Measurements from ENCODE around the gene RPTOR. TPM values are rescaled to one million over a fixed set of nuclear protein-coding genes. Genes with fewer than 3 reads are reported as not detected.
"Not testable (repeated sequence)": the region's sequence is repeated elsewhere in the genome, so short reads cannot be mapped to it uniquely, and the experiment has no call there.

Gene RPTOR
- total and polyA plus RNA-seq, 4 experiments from 2014 or later, result 2.4 to 51.8 (median 29.6) TPM

DNA sequence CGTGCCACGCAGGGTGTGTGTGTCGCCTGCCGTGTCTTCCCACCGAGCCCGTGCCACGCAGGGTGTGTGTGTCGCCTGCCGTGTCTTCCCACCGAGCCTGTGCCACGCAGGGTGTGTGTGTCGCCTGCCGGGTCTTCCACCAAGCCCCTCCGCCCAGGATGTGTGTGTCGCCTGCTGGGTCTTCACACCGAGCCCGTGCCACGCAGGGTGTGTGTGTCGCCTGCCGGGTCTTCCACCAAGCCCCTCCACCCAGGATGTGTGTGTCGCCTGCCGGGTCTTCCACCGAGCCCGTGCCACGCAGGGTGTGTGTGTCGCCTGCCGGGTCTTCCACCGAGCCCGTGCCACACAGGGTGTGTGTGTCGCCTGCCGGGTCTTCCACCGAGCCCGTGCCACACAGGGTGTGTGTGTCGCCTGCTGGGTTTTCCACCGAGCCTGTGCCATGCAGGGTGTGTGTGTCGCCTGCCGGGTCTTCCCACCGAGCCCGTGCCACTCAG lies 331.9 kb downstream of the RPTOR start:
- H3K27me3 Mint-ChIP-seq; H3K36me3 ChIP-seq (ENCODE audit: insufficient read depth, low read length); intact Hi-C loops (cut with micrococcal nuclease); DNase-seq; H3K9me3 Mint-ChIP-seq; H3K27me3 ChIP-seq (ENCODE audit: insufficient read depth, low read length); H3K27ac ChIP-seq (ENCODE audit: low read depth, low read length); H3K9me3 ChIP-seq (ENCODE audit: control insufficient read depth in 1 of 2, low read length in 2 of 2): not testable (repeated sequence)
- Histone ChIP-seq H3K4me3 (ENCODE audit: low read length in 2 of 2) (peak overlapping the region in 1 of 2 donors; percentile 51), H3K4me1 (ENCODE audit: insufficient read depth, low read length) (peaks cover 40% of the 10 kb centered on the region)
- ChIA-PET POLR2A (ENCODE audit: partially characterized antibody) (interaction anchor here (1.2 to 1.8 kb wide), 3 partner anchors 16 to 422 kb away, joined by 3 to 16 read pairs (median 3); no protein-coding TSS in a partner anchor), CTCF (ENCODE audit: partially characterized antibody) (interaction anchor here (1.2 to 1.5 kb wide), 2 partner anchors 10 to 23 kb away, joined by 3 to 4 read pairs; no protein-coding TSS in a partner anchor)
- Mint-ChIP-seq H3K4me3 (peak overlapping the region in 7 of 8 donors; percentile 79 to 91 (median 87)), H3K4me1 (peaks cover 23 to 57% (median 39%) of the 10 kb centered on the region in 4 donors), H3K27ac (peak overlapping the region; percentile 60 to 95 (median 91)), H3K36me3 (peaks cover 15 to 17% of the 10 kb centered on the region in 2 donors)

- Histone ChIP-seq H3K9me3 (ENCODE audit: control insufficient read depth in 1 of 2, low read length in 2 of 2) (no peaks in the 10 kb centered on the region), H3K36me3 (ENCODE audit: insufficient read depth, low read length) (peaks cover 6% of the 10 kb centered on the region), H3K4me1 (ENCODE audit: insufficient read depth, low read length) (peaks cover 33% of the 10 kb centered on the region), H3K27me3 (ENCODE audit: insufficient read depth, low read length) (no peaks in the 10 kb centered on the region), H3K4me3 (ENCODE audit: low read length in 2 of 2) (peak overlapping the region; percentile 14 to 51), H3K27ac (ENCODE audit: low read depth, low read length) (peak overlapping the region; percentile 29)
- Mint-ChIP-seq H3K36me3 (peaks cover 20 to 21% of the 10 kb centered on the region in 2 donors), H3K27ac (peak overlapping the region; percentile 60 to 95 (median 91)), H3K9me3 (peaks cover 0 to 5% (median 0%) of the 10 kb centered on the region in 8 donors), H3K4me3 (peak overlapping the region; percentile 79 to 92 (median 87)), H3K27me3 (no peaks in the 10 kb centered on the region), H3K4me1 (peaks cover 20 to 51% (median 35%) of the 10 kb centered on the region in 4 donors)
- peak in 3 of 5 donors; percentile 28 to 45 (median 43) for DNase-seq
- CTCF ChIA-PET (ENCODE audit: partially characterized antibody), result interaction anchor here (1.2 to 1.5 kb wide), 2 partner anchors 11 to 23 kb away, joined by 3 to 4 read pairs; no protein-coding TSS in a partner anchor
- POLR2A ChIA-PET (ENCODE audit: partially characterized antibody), result interaction anchor here (1.0 to 2.2 kb wide), 6 partner anchors 11 to 422 kb away, joined by 3 to 16 read pairs (median 4); no protein-coding TSS in a partner anchor
- intact Hi-C loops (cut with micrococcal nuclease), result no loop called here
These were observed 332.5 kb downstream of the RPTOR start for GRCh38 chr17:80876950-80877728.

DNA sequence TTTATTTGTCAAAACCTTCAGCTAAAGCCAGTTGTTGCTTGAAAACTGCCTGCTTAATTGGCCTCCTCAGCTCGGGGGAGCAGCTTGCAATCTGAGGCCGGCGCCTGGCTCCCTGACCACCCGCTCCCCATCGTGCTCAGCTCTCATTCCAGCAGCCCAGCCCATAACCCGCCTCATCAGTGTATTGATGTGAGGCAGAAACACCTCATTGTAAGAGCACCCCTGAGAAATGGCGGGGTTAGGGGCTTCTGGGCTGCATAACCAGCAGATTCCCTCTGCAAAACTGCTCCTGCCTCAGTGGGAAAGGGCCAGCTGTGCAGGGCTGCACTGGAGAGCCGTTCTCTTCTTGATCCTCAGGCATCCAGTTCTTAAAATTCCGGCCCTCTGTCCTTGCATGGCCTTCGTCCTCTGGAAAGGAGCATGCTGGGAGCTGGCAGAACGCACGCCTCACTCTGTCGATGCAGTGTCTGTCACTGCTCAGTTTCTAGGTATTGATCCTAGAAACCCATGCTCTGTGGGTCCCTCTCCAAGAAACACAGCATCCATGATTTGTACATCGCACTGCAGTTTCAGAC lies 333.2 kb downstream of the RPTOR start:
- ChIA-PET POLR2A (ENCODE audit: partially characterized antibody) (interaction anchor here (1.0 to 2.2 kb wide), 6 partner anchors 11 to 423 kb away, joined by 3 to 16 read pairs (median 4); no protein-coding TSS in a partner anchor), CTCF (ENCODE audit: partially characterized antibody) (interaction anchor here (1.2 to 1.5 kb wide), 2 partner anchors 12 to 22 kb away, joined by 3 to 4 read pairs; no protein-coding TSS in a partner anchor)
- Mint-ChIP-seq H3K27me3 (no peaks in the 10 kb centered on the region), H3K4me1 (peaks cover 21 to 47% (median 34%) of the 10 kb centered on the region in 4 donors), H3K4me3 (peak overlapping the region; percentile 79 to 92 (median 87)), H3K9me3 (peaks cover 0 to 7% (median 0%) of the 10 kb centered on the region in 8 donors), H3K27ac (peak overlapping the region; percentile 60 to 95 (median 91)), H3K36me3 (peaks cover 27 to 28% of the 10 kb centered on the region in 2 donors)
- Histone ChIP-seq H3K9me3 (ENCODE audit: control insufficient read depth in 1 of 2, low read length in 2 of 2) (no peaks in the 10 kb centered on the region), H3K27ac (ENCODE audit: low read depth, low read length) (peak overlapping the region; percentile 29), H3K27me3 (ENCODE audit: insufficient read depth, low read length) (no peaks in the 10 kb centered on the region), H3K36me3 (ENCODE audit: insufficient read depth, low read length) (peaks cover 6% of the 10 kb centered on the region), H3K4me1 (ENCODE audit: insufficient read depth, low read length) (peaks cover 27% of the 10 kb centered on the region), H3K4me3 (ENCODE audit: low read length in 2 of 2) (peak overlapping the region in 1 of 2 donors; percentile 51)
- no peak for DNase-seq
- intact Hi-C loops (cut with micrococcal nuclease), result no loop called here

GRCh38 chr17:80878876-80879722 lies 334.5 kb downstream of the RPTOR start:
- H3K4me3 ChIP-seq (ENCODE audit: low read length in 2 of 2), result no peak overlapping the region
- ChIA-PET POLR2A (ENCODE audit: partially characterized antibody) (interaction anchor here (2.0 to 2.2 kb wide), 2 partner anchors 10 to 13 kb away, joined by 8 to 12 read pairs; no protein-coding TSS in a partner anchor), CTCF (ENCODE audit: partially characterized antibody) (no interaction called here)
- no peaks in the 10 kb centered on the region for H3K9me3 ChIP-seq (ENCODE audit: control insufficient read depth in 1 of 2, low read length in 2 of 2)
- no peak overlapping the region for H3K27ac ChIP-seq (ENCODE audit: low read depth, low read length)
- no peaks in the 10 kb centered on the region for H3K27me3 ChIP-seq (ENCODE audit: insufficient read depth, low read length)
- peaks cover 15% of the 10 kb centered on the region for H3K36me3 ChIP-seq (ENCODE audit: insufficient read depth, low read length)
- no peak for DNase-seq
- Mint-ChIP-seq H3K4me3 (peak overlapping the region in 1 of 8 donors; percentile 35), H3K27ac (peak overlapping the region in 1 of 7 donors; percentile 8), H3K4me1 (peaks cover 16 to 34% (median 24%) of the 10 kb centered on the region in 4 donors), H3K27me3 (no peaks in the 10 kb centered on the region), H3K36me3 (peaks cover 31 to 33% of the 10 kb centered on the region in 2 donors), H3K9me3 (peaks cover 0 to 7% (median 0%) of the 10 kb centered on the region in 8 donors)
- intact Hi-C loops (cut with micrococcal nuclease), result no loop called here
- H3K4me1 ChIP-seq (ENCODE audit: insufficient read depth, low read length), result peaks cover 17% of the 10 kb centered on the region

DNA sequence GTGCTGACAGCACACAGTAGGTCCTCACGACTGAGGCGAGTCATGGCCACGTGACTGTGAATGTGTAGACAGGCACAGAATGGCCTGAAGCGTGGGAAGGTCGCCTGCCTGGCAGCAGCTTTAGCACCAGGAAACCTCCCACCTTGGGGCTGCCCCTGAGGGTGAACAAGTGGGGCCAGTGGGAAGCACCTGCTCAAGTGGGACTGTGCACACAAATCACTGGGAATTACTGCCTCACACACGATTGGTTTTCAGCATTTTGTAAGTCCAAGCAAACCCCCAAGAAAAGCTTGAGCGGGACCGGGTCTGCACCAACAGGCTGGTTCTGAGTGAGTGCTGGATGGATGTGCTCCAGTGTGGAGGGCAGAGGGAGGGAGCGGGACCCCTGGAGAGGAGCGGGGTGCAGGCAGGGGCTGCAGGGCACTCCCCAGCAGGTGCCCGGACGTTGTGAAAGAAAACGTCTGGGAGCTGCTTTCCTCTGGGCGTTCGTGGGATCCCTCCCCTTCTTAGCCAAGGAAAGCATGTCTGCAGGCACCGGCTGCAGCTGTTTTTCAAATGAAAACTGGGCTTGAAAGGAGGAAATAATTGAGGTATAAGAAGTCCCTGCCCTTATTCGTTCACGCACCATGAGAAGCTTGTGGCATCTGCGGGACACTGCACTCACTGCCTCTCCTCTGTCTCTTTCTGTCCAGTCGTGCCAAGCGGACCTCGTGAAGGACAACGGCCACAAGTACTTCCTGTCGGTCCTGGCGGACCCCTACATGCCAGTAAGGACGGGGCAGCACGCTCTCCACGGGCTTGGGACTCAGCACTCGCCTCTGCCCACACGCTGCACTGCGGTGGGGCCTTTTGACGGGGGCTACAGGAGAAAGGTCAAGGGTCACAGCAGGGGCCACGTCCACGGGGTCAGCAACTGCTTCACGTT lies 335.3 kb downstream of the RPTOR start:
- peaks cover 0 to 7% (median 0%) of the 10 kb centered on the region in 8 donors for H3K9me3 Mint-ChIP-seq
- Histone ChIP-seq H3K4me1 (ENCODE audit: insufficient read depth, low read length) (peaks cover 17% of the 10 kb centered on the region), H3K27me3 (ENCODE audit: insufficient read depth, low read length) (no peaks in the 10 kb centered on the region), H3K9me3 (ENCODE audit: control insufficient read depth in 1 of 2, low read length in 2 of 2) (no peaks in the 10 kb centered on the region), H3K27ac (ENCODE audit: low read depth, low read length) (no peak overlapping the region), H3K4me3 (ENCODE audit: low read length in 2 of 2) (no peak overlapping the region), H3K36me3 (ENCODE audit: insufficient read depth, low read length) (peaks cover 17% of the 10 kb centered on the region)
- intact Hi-C loops (cut with micrococcal nuclease), result no loop called here
- no peaks in the 10 kb centered on the region for H3K27me3 Mint-ChIP-seq
- H3K27ac Mint-ChIP-seq, result peak overlapping the region in 1 of 7 donors; percentile 18
- peaks cover 31 to 33% of the 10 kb centered on the region in 2 donors for H3K36me3 Mint-ChIP-seq
- ChIA-PET POLR2A (ENCODE audit: partially characterized antibody) (interaction anchor here (0.6 to 2.0 kb wide), 2 partner anchors 12 to 46 kb away, joined by 3 to 12 read pairs; no protein-coding TSS in a partner anchor), CTCF (ENCODE audit: partially characterized antibody) (interaction anchor here (1.1 to 1.3 kb wide), 2 partner anchors 14 to 304 kb away, joined by 3 to 4 read pairs; no protein-coding TSS in a partner anchor)
- peaks cover 16 to 29% (median 22%) of the 10 kb centered on the region in 4 donors for H3K4me1 Mint-ChIP-seq
- no peak for DNase-seq
- H3K4me3 Mint-ChIP-seq, result no peak overlapping the region

Data from CD4-positive, alpha-beta memory T cell (primary cell).